ENCODE results near the gene TBC1D22A. TPM values are rescaled to one million over a fixed set of nuclear protein-coding genes. Genes with fewer than 3 reads are reported as not detected.

Gene TBC1D22A
- polyA plus RNA-seq, 1 of the 3 experiments (the other 2 are of a cell fraction) = 16.5 TPM

GRCh38 chr22:47051441-47052071, 289.1 kb downstream of the TBC1D22A start:
- Histone ChIP-seq H3K9ac (no peak overlapping the region), H4K20me1 (ENCODE audit: insufficient read depth) (no peaks in the 10 kb centered on the region), H3K9me2 (no peaks in the 10 kb centered on the region), H3K27ac (ENCODE audit: low read depth in 2 of 2, low read length in 1 of 2) (no peak overlapping the region), H3K9me3 (no peaks in the 10 kb centered on the region), H2AFZ (ENCODE audit: low read depth) (no peak overlapping the region), H3K4me3 (ENCODE audit: low read depth in 2 of 2, low read length in 1 of 2) (no peak overlapping the region), H3K36me3 (replicated peaks in 1 of 2; ENCODE audit: control insufficient read depth in 1 of 2, insufficient read depth in 2 of 2, low read length in 1 of 2) (no peaks in the 10 kb centered on the region), H3K4me2 (no peak overlapping the region), H3K27me3 (ENCODE audit: insufficient read depth) (no peaks in the 10 kb centered on the region), H3K79me2 (ENCODE audit: insufficient read depth) (no peaks in the 10 kb centered on the region), H3F3A (replicated peaks; ENCODE audit: insufficient read depth) (no peaks in the 10 kb centered on the region), H3K4me1 (ENCODE audit: control insufficient read depth in 1 of 2, insufficient read depth in 2 of 2, low read depth in 1 of 2, low read length in 1 of 2) (no peaks in the 10 kb centered on the region; a peak in 1 of 4 replicates)
- CTCF ChIA-PET = no interaction called here
- WGBS (ENCODE audit: low lambda C conversion rate) = 94% methylated on average over 17 of the region's 20 CpGs
- POLR2A ChIA-PET = no interaction called here
- TF ChIP-seq FOXM1 (IDR thresholded peaks at IDR 0.05; ENCODE audit: low read depth) (no peak), POLR2AphosphoS5 (IDR thresholded peaks at IDR 0.05; ENCODE audit: low read depth, low read length) (no peak), GABPA (IDR thresholded peaks at IDR 0.05; ENCODE audit: low read depth) (no peak), TEAD4 (IDR thresholded peaks at IDR 0.05; ENCODE audit: borderline replicate concordance, insufficient read depth) (no peak), RXRA (IDR thresholded peaks at IDR 0.05; ENCODE audit: borderline replicate concordance, low read depth) (no peak), FOSL2 (IDR thresholded peaks at IDR 0.05; ENCODE audit: borderline replicate concordance, low read depth) (no peak)
- DNase-seq = no peak

DNA sequence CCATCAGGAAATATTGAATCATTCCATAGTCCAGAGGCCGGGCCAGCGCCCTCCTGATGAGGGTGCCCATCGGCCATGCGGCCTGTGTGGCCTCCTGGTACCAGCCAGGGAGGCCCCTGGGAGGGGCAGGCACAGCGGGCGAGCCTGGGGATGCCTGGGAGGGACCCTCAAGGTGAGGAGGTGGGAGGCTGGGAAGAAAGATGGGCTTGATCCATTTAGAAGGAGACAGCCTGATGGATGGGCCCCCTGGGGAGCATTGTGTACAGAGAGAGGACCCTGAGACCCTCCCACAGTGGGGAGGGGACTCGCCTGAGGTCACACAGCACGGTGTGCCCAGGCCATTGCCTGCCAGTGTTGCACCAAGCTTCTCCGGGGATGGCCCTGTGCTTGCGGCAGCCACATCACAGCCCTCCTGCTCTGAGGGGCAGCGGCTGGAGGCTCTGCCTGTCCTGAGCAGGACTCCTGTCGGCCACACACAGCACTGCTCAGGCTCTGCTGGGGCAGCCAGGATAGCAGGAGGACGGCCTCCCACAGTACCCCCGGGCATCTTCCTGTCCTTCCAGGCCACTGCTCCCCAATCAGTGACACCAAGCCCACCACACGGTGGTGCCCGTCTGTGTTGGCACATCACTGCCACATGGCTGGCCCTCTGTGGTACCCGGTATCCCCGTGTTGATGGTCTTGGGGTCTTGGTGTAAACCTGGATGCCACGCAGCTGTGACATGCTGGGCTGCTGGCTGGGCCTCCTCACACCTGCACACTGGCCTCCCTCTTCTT, 290.0 kb downstream of the TBC1D22A start:
- Histone ChIP-seq H3K4me2 (no peak overlapping the region), H2AFZ (ENCODE audit: low read depth) (no peak overlapping the region), H3K4me1 (ENCODE audit: control insufficient read depth in 1 of 2, insufficient read depth in 2 of 2, low read depth in 1 of 2, low read length in 1 of 2) (no peaks in the 10 kb centered on the region; a peak in 1 of 4 replicates), H3K36me3 (replicated peaks in 1 of 2; ENCODE audit: control insufficient read depth in 1 of 2, insufficient read depth in 2 of 2, low read length in 1 of 2) (no peaks in the 10 kb centered on the region), H4K20me1 (ENCODE audit: insufficient read depth) (no peaks in the 10 kb centered on the region), H3K4me3 (ENCODE audit: low read depth in 2 of 2, low read length in 1 of 2) (no peak overlapping the region), H3K9me3 (no peaks in the 10 kb centered on the region), H3K9me2 (no peaks in the 10 kb centered on the region), H3F3A (replicated peaks; ENCODE audit: insufficient read depth) (no peaks in the 10 kb centered on the region), H3K27me3 (ENCODE audit: insufficient read depth) (no peaks in the 10 kb centered on the region), H3K27ac (ENCODE audit: low read depth in 2 of 2, low read length in 1 of 2) (no peak overlapping the region), H3K79me2 (ENCODE audit: insufficient read depth) (no peaks in the 10 kb centered on the region), H3K9ac (no peak overlapping the region)
- 97% methylated on average over 10 of the region's 19 CpGs for WGBS (ENCODE audit: low lambda C conversion rate)
- ChIA-PET CTCF (no interaction called here), POLR2A (no interaction called here)
- DNase-seq = no peak
- TF ChIP-seq ELF1 (IDR thresholded peaks at IDR 0.05) (no peak), EZH2phosphoT487 (IDR thresholded peaks at IDR 0.05; ENCODE audit: borderline replicate concordance, low read depth) (no peak), NFIC (IDR thresholded peaks at IDR 0.05; ENCODE audit: borderline replicate concordance) (no peak), MAX (IDR thresholded peaks at IDR 0.05; ENCODE audit: low read depth) (no peak), SMC3 (IDR thresholded peaks at IDR 0.05; ENCODE audit: low read depth, low read length) (no peak), TAF1 (IDR thresholded peaks at IDR 0.05; ENCODE audit: borderline replicate concordance, low read depth, low read length) (no peak), JUND (IDR thresholded peaks at IDR 0.05) (no peak), RCOR1 (IDR thresholded peaks at IDR 0.05; ENCODE audit: low read length) (no peak), RXRA (IDR thresholded peaks at IDR 0.05; ENCODE audit: borderline replicate concordance, low read depth) (no peak), POLR2AphosphoS5 (IDR thresholded peaks at IDR 0.05; ENCODE audit: low read depth, low read length) (no peak), RAD21 (IDR thresholded peaks at IDR 0.05; ENCODE audit: low read length) (no peak), YY1 (IDR thresholded peaks at IDR 0.05; ENCODE audit: low read depth) (no peak), FOXJ3 (CRISPR knock-in tag; IDR thresholded peaks at IDR 0.05) (no peak), GABPA (IDR thresholded peaks at IDR 0.05; ENCODE audit: low read depth) (no peak), RFX5 (IDR thresholded peaks at IDR 0.05; ENCODE audit: low read length) (no peak)
- TF ChIP-seq, protein P1, sequence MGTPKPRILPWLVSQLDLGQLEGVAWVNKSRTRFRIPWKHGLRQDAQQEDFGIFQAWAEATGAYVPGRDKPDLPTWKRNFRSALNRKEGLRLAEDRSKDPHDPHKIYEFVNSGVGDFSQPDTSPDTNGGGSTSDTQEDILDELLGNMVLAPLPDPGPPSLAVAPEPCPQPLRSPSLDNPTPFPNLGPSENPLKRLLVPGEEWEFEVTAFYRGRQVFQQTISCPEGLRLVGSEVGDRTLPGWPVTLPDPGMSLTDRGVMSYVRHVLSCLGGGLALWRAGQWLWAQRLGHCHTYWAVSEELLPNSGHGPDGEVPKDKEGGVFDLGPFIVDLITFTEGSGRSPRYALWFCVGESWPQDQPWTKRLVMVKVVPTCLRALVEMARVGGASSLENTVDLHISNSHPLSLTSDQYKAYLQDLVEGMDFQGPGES (IDR thresholded peaks at IDR 0.05; ENCODE audit: low read depth, low read length) = no peak
- TF ChIP-seq, protein P2, sequence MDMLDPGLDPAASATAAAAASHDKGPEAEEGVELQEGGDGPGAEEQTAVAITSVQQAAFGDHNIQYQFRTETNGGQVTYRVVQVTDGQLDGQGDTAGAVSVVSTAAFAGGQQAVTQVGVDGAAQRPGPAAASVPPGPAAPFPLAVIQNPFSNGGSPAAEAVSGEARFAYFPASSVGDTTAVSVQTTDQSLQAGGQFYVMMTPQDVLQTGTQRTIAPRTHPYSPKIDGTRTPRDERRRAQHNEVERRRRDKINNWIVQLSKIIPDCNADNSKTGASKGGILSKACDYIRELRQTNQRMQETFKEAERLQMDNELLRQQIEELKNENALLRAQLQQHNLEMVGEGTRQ (IDR thresholded peaks at IDR 0.05; ENCODE audit: borderline replicate concordance, low read depth, low read length) = no peak
- TF ChIP-seq, protein P3, sequence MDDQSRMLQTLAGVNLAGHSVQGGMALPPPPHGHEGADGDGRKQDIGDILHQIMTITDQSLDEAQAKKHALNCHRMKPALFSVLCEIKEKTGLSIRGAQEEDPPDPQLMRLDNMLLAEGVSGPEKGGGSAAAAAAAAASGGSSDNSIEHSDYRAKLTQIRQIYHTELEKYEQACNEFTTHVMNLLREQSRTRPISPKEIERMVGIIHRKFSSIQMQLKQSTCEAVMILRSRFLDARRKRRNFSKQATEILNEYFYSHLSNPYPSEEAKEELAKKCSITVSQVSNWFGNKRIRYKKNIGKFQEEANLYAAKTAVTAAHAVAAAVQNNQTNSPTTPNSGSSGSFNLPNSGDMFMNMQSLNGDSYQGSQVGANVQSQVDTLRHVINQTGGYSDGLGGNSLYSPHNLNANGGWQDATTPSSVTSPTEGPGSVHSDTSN (IDR thresholded peaks at IDR 0.05) = no peak
- TF ChIP-seq, protein P4, sequence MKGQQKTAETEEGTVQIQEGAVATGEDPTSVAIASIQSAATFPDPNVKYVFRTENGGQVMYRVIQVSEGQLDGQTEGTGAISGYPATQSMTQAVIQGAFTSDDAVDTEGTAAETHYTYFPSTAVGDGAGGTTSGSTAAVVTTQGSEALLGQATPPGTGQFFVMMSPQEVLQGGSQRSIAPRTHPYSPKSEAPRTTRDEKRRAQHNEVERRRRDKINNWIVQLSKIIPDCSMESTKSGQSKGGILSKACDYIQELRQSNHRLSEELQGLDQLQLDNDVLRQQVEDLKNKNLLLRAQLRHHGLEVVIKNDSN (IDR thresholded peaks at IDR 0.05; ENCODE audit: borderline replicate concordance, low read depth) = no peak
